GM19328 (cell line): ENCODE data around the gene ZNF214.

ENCODE experiments used
- ATAC-seq: cut with Tn5 transposase; IDR thresholded peaks from one replicate; pipeline ENCODE4 v1.9.1; 2021; ENCODE audit warnings: mild to moderate bottlenecking, moderate library complexity; ENCODE audit not compliant: unreplicated experiment

Gene ZNF214

DNA sequence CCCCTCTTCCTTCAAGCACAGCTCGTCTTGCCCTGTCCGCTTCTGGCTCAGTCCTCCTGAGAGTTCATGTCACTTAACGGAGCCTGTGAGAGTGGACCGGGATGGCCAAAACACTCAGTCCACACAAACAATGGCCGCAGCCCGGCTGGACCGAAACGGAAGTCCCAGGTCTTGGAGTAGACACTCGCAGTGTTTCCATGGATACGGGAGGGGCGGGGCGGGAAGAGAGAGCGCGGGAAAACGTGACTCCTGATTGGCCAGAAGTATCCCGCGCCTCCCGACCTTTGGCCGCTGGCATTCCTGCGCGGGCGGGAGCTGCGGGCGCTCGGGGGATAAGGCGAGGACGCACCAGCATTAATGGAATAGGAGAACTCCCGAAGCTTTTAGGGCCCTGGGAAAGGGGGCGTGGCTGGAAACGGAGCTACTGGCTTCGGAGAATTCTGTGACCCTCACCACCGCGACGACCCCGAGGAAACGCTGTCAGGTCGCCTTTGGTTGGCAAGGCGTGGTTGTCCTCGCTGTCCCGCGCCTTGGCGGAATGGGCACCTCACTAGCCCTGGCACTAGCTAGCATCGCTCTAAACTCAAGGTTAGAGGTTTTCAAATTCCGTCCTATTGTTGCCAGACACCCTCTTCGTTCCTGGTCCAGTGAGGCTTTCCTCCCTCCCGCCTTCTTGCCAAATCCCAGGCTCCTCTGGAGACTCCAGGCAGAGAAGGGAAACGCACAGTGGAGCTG, at the start of gene ZNF214, which contains the start of gene NLRP14:
Gene ZNF214, minus strand, starts transcription at position 164 of the 735 bp plus-strand sequence. CDS start 17,511 bp downstream, outside the sequence.
Gene NLRP14, plus strand, starts transcription at position 297 of the 735 bp plus-strand sequence. CDS start 18,108 bp downstream, outside the sequence.
- no peak for ATAC-seq

DNA sequence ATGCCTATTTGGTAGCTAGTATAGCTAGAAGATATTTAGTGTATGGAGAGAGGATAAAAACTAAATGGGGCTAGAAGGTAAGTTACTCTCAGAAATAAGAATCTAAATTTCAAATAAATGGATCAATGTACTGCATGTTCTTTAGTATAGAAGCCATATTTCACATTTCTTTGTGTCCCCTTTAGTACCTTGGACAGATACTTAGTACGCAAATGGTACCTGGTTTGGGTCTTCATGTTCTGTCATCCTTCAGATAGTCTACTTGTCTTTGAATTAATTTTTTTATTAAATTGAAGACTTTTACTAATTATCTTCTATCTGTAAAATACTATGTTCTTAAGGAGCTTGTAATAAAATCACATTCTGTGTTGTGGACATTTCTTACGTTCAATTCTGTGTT, 42.4 kb upstream of the ZNF214 start:
- no peak for ATAC-seq

DNA sequence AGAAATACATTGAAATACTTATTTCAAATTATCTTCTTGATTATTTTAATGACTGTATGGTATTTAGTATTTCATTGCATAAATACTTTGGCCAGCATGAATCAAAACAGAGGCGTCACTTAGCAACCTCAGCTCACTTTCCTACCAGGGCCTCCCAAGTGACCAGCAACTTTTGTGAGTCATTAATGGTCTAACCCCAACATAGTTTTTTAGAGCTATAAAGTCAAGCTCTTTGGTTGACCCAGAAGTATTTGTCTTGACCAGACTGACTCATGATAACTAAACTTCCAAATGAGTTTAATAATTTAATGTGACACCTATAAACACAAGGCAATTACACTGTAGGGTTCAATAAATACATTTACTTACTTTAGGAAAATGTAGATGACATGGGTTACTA, 40.7 kb upstream of the ZNF214 start:
- ATAC-seq: no peak

- ATAC-seq: no peak
Measured at GRCh38 chr11:7057641-7058040, 37.5 kb upstream of the ZNF214 start.

DNA sequence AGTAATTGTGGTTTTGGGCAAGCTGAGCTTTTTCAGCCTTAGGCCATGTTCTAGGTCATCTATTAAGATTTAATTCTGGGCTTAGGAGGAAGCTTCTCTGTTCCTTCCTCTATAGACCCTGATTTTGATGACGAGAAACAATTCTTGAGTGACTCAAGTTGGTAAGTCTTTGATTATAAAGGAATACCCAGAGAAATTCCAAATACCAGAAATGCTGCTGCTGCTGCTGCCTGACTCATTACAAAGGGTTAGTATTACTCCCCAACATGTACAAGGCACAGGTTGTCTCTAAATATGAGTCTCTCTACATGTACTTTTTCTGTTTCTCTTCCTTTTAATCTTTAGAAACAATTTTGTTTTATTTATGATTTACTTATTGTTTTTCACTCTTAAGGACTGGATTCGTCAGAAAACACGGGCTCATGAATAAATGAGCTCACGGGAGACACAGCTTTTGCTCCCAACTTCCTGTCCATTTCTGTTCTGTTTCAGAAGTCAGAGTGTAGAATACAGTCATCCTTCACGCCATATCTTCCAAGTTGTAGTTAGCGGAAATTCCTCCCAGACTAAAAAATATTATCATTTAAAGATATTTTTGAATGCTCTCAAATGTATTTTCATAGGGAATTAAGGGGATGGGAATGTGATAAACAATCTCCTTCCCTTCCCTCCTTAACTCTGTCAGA, 36.8 kb upstream of the ZNF214 start:
- no peak for ATAC-seq

GRCh38 chr11:7050191-7050590, 30.0 kb upstream of the ZNF214 start:
- no peak for ATAC-seq

DNA sequence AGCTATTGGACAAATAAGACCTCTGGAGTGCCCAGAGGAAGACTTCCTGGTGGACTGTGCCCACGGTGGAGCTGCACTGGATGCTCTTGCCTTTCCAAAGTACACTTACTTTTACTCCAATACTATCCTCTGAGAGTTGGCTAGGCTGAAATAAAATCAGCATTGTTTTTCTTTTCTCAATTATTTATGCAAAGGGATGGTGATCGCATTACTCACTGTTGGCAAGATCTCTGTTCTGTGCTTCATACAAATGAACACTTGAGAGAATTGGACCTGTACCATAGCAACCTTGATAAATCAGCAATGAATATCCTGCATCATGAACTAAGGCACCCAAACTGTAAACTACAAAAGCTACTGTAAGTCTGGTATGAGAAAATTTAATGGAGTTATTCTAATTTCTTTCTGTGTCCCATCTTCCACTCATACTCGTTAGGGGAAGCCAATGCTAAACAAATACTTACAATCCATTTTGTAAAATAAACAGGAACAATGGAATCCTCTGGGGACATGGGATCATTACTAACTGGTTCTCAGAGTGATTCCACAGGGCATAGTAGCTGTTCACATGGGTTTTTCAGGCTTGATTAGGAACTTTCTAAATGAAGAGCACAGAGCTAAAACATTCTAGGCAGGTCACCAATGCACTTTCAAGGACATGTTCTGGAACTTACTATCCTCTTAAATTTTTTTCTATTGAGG, 26.5 kb upstream of the ZNF214 start:
- no peak for ATAC-seq

- ATAC-seq: no peak
Measured at GRCh38 chr11:7034019-7034418, 13.9 kb upstream of the ZNF214 start.

DNA sequence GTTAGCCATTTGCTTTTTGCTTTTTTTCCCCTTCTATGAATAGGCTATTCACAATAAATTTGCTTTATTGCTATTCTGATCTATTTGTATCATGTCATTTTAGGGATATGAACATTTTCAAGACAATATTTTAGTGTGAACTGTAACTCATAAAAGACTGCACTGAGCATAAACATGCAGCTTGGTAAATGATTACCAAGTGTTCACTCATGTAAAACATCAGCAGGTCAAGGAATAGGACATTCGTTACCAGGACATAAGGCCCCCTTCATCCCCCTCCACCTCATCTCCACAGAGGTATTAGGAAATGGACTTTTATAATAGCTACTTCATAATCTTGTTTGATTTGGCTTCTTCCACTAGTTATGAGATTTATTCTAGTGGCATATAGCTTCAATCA, 12.5 kb upstream of the ZNF214 start:
- ATAC-seq: no peak

- no peak for ATAC-seq
Measured at GRCh38 chr11:7031471-7031871, 11.3 kb upstream of the ZNF214 start.

GRCh38 chr11:7030836-7031235, 10.7 kb upstream of the ZNF214 start:
- ATAC-seq: no peak

DNA sequence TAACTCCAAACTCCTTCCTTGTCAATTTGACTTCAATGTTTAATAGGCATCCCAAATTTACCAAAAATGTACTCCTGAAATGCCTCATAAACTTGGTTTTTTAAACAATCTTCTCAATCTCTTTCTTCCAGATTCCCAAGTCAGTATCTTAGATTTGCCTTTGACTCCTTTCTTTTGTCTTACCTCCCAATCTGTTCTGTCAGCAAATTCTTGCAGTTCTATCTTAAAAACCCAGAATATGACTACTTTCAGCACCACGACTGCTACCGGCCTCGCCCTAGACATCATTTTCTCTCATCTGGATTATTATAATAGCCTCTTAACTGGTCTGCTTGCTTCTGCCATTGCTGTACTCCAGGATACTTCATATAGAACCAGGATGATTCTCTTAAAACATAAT, 8.0 kb upstream of the ZNF214 start:
- no peak for ATAC-seq

- ATAC-seq: no peak
Measured at GRCh38 chr11:7021318-7021717, 1.2 kb upstream of the ZNF214 start.

DNA sequence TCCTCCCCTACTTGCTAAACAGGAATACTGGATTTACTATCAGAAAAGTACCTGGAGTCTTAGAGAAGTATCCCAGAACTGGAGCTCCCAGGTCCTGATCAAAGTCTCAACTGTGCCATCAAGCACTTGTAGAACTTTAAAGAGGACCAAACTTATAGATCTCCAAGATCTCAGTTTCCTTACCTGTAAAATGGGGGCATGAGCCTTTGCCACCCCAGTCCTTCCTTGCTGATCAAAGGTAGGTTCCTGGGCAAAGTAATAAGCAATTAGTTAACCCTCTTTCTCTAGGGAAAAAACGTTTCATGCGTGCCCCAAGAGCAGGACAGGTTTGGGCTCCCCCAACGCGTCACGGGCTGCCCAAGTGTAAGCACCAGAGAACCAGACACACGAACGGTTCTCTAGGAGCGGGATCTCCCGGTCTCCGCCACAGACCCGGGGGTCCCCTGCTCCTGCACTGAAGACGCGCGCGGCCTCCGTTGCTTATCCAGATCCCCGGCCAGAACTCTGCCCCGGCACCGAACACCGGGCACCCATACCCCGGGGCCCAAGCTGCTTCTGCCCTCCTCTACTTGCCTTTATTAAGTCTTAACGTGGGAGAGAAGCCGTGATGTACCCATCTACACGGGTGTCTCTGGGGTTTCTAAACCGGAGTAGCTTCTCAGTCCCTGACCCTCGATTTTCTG, 505 bp downstream of the ZNF214 start:
- no peak for ATAC-seq

DNA sequence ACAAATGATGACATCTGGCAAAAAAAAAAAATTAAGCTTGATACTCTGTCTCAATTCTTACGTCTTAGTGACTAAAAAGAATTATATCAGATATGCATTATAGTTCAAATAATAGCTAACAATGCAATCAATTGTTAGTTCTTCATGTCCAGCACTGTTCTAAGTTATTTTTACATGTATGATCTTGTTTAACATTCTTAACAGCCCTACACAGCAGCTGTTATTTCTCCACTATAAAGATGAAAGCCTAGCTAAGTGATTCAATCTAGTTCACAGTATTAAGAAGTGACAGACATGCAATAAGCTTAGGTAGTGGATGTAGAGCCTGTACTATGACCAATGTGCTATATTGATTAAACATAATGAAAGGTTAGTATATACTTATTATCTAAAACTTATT, 4.1 kb downstream of the ZNF214 start:
- no peak for ATAC-seq

- ATAC-seq: no peak
Measured at GRCh38 chr11:7014118-7014517, 6.0 kb downstream of the ZNF214 start.

DNA sequence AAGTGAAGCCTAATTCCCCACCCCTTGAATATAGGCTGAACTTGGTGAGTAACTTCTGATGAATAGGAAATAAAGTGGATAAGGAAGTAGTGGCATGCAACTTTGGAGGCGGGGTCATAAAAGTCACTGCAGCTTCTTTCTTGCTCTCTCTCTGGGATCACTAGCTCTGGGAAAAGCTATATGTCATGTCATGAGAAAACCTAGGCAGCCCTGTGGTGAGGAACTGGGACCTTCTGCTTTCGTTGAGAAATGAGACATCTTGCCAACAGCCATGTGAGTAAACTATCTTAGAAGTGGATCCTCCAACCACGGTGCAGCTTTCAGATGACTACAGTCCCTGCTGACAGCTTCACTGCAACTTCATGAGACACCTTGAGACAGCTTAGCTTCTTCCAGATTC, 15.7 kb downstream of the ZNF214 start:
- ATAC-seq: no peak

- no peak for ATAC-seq
Measured at GRCh38 chr11:6995703-6996102, 24.4 kb downstream of the ZNF214 start.

- ATAC-seq: no peak
Measured at GRCh38 chr11:6992457-6993417, 27.4 kb downstream of the ZNF214 start.

DNA sequence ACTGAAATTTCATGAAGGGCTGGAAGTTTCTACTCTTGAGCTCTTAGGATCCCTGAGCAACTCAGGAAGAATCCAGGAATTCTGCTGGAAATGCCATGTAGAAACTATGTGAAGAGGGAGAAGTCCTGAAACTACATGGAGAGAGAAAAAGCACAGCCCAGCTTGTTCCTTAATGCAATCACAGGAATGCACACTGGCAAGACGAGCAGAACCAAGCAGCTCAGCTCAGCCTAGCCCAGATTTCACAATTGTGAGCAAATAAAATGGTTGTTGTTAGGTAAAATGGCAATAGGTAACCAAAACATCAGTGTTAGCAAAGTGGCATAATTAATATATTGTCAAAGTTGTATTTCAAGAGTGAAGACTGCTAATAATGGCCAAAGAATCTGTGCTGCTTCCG, 28.1 kb downstream of the ZNF214 start:
- no peak for ATAC-seq
